Hypothalamus (tissue), 51 donors: ENCODE data around the gene CRYAA.
"Not testable (repeated sequence)": the region's sequence is repeated elsewhere in the genome, so short reads cannot be mapped to it uniquely, and the experiment has no call there.

ENCODE experiments used
- DNase-seq, 51 donors: peaks; one replicate each; lab custom pipeline; 2025; lab: John Stamatoyannopoulos, UW

The CRYAA gene, protein sequence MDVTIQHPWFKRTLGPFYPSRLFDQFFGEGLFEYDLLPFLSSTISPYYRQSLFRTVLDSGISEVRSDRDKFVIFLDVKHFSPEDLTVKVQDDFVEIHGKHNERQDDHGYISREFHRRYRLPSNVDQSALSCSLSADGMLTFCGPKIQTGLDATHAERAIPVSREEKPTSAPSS

DNA sequence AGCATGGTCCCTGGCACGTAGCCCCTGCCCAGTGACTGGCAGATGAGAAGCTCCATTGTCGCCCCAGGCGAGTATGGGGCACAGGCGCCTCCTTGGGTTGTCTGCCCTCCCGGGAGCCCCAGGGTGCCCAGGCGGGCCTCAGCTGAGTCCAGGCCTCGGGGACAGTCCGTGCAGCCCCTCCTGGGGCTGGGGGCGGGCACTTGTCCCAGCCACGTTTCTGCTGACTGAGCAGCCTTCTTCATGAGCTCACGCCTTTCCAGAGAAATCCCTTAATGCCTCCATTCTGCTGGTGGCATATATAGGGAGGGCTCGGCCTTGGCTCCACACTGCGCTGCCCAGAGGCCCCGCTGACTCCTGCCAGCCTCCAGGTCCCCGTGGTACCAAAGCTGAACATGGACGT lies at the start of gene CRYAA:
Gene CRYAA (plus strand): TSS at position 301 of the 400 bp plus-strand sequence. CDS start 92 bp downstream, at position 393.
- DNase-seq: not testable (repeated sequence)

DNA sequence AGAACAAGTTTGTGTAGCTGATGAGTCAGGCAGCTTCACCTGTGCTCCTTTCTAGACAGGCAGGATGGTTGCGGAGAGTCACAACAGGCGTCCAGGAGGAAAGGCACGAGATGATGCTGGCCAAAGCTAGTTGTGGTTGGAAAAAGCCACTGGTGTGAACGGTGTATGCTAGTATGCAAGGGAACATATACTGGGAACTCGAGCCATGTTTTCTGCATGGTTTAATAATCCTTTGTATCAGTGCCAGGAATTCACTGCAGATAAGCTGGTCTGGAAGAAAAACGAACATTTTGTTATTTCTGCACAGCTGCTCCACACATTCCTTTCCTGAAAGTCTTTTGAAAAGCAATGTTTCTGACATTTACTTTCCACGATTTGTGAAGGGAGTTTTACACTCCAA lies 38.7 kb upstream of the CRYAA start:
- DNase-seq: not testable (repeated sequence)

DNA sequence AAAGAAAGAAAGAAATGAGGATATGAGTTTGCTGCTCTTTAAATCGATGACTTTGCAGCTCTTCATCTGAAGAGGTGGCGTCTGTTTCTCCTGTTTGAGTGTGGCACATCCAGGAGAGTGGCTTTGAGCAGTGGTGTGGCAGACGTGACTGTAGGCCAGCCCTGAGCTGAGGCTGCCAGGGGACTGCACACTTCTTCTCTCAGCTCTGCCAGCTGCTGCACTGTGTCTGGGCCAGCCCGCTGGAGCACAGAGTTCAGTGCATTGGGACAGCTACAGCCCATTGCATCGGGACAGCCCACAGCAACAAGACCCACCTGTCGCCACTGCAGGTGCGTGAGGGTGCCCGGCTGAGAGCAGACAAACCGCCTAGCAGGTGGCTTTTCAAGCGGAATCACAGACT lies 34.3 kb upstream of the CRYAA start:
- DNase-seq: not testable (repeated sequence)

DNA sequence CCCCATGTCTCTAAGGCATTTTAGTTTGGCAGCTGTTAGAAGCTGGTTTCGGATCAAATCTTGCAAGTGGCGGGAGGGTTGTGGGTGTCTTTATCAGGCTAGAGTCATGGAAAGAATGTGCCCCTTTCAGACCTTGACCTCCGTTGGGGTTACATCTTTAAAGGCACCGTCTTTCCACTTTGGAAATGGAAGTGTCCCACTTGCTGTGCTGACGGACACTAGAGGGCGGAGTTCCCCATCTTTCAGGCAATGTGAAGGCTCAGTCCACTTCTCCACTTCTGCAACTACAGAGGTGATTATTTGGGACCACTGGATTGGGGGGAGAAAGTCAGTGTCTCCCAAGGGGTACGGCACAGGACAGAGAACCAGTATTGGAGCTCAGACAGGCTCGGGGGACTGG lies 29.9 kb upstream of the CRYAA start:
- not testable (repeated sequence) for DNase-seq

DNA sequence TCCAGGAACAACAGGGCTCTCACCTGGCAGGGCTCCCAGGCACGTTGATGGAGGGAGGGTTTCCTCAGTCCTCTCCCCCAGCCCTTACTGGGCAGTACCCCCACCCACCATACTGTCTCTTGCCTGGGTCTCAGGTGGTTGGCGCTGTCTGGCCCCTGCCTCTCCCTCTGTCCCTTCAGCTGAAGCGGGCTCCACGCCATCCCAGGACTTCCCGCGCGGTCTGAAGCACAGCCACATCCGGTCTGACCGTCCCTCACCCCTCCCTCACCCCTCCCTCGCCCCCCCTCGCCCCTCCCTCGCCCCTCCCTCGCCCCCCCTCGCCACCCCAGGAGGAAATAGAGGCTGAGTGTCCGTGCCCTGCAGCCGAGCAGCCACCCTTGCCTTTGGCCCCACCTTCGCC lies 27.4 kb upstream of the CRYAA start:
- DNase-seq: not testable (repeated sequence)

DNA sequence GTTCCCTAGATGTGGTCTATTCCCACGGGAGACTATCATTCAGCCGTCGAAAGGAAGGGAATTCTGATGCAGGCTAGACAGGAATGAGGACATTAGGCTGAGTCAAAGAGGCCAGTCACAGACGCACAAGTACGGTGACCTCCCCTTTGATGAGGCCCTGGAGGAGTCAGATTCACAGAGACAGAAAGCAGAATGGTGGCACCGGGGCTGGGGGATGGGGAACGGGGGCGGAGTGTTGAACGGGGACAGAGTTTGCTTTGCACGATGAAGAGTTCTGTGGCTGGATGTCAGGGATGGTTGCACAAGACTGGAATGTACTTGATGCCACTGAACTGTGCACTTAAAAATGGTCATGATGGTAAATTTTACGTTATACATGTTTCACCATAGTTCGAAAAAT lies 22.2 kb upstream of the CRYAA start:
- not testable (repeated sequence) for DNase-seq

DNA sequence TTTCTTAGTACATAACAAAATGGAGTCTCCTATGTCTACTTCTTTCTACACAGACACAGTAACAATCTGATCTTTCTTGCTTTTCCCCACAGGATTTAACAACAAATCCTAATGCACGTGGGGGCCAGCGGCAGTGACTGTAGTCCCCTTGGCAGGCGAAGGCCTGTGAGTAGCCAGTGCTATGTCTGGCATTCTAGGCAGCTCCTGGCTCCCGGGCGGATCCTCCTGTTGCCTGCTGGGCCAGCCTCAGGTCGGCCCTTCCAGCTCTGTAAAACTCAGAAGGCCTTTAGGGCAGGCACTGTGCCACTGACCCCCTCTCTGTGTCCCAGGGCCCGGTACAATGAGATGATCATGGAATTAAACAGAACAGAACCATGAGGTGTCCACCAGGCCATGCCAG lies 20.8 kb upstream of the CRYAA start:
- DNase-seq: not testable (repeated sequence)

DNA sequence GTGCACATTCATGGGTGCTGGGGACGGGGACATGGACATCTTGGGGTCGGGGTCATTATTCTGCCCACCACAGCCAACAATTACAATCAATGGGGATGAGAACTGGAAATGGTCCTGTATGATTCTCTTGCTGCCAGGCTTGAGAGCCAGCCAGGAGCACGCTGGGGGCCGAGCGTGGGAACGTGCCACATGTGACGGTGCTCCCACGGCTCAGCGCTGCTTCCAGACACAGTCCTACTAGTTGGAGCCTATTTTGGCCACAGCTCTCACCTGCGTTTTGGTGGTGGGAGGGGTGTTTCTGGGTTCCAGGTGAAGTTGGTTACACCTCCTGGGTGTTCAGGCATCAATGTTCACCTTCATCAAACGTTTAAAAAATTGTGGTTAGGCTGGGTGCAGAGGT lies 19.5 kb upstream of the CRYAA start:
- DNase-seq: not testable (repeated sequence)

DNA sequence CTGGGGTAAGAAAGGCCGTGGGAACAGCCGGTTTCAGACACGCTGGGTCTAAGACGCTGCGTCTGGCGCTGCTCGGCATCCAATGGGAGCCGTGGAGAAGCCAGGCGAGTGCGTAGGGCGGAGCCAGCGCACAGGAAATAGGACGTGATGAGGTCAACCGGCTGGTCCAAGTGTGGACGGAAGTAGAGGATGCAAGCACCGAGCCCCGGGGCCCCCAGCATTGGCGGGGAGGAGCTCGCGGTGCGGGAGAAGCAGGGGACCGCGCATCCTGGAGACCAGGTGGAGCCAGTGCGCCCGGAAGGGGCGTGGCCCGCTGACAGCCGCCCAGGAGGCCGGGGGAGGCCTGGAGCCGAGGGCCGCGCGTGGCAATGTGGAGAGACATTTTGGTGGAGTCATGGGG lies 15.2 kb upstream of the CRYAA start:
- not testable (repeated sequence) for DNase-seq

DNA sequence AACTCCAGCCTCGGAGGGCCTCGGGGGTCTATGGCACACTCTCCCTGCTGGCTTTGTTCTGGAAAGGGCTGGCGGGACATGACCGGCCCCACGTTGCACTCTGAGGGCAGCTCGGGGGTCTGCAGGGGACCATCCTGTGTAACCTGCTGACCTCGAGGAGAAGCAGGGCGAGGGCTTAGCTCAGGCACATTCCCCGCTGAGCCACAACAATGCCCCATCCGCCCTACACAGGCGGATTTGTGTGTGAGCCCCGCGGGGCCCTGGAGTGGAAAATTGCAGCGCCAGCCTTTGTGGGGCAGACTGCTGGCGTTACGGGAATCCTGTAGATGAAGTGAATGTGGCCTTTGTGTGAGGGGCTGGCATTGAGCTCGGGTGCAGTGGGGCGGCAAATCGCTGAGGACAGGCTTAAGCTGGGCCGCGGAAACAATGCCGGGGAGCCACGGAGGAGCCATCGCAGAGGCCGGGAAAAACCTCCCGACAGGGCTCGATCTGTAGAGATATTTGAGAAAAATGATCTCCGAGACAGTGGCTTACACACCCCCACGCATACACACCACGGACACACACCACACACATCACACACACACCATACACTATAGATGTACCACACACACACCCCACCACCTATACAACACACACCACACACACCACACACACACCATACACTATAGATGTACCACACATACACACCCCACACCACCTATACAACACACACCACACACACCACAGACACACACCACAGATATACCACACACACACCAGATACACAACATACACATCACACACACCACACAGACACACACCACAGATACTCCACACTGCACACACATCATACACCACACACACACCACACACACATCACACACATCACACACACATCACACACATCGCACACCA lies 9.3 kb upstream of the CRYAA start:
- DNase-seq: not testable (repeated sequence)

DNA sequence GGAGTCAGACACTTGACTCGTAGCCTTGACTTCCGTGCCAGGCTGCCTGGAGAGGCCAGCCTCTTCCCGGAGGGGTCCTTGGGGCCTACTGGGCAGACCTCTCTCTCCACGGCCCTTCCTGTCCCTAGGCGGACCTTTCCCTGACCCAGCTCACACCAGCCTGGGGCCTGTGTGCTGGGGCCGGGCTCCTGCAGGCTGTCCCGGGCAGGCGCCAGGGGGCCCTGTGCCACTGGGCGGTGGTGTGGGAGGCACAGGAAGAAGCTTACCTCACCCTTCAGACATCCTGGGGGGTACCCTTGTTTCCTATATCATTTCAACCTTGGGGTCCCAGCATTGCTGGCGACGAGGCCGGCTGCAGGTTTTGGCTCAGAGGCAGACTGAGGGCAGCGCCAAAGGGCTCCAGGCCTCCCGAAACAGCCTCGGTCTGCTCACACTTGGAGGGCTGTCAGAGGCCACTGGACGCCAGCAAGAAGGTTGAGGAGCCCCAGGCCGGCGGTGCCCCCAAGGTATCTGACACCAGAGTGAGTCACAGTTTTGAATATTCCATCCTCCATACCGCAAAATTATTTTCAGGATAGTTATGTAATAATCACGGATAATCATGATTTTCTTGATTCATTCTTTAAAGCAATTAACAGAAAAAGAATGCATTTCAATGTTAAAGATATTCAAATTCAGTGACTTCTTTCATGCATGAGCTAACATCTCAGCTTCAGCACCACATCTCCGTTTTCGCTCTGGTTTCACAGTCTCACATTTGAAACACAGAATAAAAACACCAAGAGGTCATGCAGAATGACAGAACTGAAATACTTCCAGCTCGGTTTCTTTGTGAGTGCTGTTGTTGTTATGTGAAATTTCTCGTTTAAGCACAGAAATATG lies 6.7 kb upstream of the CRYAA start:
- DNase-seq: not testable (repeated sequence)

DNA sequence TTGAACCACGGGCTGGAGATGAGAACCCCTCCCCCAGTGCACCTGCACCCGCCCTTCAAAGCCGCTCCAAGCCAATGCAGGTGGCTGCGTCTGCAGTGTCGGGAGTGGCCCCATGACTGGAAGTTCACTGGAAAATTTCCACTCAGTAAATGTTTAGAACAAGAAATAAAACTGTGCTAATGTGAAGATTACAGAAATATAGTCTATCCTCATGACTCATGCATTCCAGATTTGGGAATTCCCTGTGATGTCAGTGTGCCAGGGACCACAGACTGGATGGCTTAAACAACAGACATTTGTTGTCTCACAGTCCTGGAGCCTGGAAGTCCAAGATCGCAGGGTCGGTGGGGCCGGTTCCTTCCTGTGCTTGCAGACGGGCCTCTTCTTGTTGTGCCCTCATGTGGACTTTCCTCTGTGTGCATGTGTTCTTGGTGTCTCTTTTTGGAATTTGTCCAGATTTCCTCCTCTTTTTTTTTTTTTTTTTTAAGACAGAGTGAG lies 6.1 kb upstream of the CRYAA start:
- DNase-seq: not testable (repeated sequence)

DNA sequence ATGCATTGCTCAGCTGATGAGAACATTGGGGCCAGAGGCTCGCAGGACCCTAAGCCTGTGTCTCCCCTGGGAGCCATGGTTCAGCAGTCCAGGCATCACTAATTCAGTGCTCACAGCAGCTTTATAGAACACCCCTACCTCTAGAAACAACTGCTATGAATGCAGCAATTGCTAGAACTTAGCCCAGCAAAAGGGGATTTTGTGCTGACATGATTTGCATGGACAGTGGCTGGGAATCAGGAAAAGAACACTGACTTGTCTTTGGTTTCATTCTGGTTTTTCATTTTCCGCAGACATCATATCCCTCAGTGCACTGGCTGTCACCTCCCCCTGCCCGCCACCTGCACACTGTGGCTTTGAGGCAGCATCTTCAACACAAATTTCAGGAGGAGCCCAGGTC lies 4.0 kb upstream of the CRYAA start:
- not testable (repeated sequence) for DNase-seq

DNA sequence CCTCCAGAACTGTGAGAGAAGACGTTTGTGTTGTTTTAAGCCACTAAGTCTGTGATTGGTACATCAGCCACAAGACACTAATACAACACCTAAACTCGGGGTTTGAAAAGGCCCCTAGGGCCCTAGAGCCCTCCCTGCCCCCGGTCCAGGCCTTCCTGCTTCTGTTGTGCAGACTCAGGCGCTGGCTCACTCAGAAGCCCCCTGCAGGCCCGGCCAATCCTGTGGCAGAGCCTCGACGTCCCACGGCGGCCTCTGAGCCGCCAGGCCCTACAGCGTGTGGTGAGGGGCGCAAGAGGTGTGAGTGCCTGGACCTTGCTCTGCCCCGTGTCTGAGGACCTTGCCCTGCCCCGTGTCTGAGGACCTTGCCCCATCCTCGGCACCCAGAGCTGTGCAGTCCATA lies 3.1 kb upstream of the CRYAA start:
- not testable (repeated sequence) for DNase-seq

DNA sequence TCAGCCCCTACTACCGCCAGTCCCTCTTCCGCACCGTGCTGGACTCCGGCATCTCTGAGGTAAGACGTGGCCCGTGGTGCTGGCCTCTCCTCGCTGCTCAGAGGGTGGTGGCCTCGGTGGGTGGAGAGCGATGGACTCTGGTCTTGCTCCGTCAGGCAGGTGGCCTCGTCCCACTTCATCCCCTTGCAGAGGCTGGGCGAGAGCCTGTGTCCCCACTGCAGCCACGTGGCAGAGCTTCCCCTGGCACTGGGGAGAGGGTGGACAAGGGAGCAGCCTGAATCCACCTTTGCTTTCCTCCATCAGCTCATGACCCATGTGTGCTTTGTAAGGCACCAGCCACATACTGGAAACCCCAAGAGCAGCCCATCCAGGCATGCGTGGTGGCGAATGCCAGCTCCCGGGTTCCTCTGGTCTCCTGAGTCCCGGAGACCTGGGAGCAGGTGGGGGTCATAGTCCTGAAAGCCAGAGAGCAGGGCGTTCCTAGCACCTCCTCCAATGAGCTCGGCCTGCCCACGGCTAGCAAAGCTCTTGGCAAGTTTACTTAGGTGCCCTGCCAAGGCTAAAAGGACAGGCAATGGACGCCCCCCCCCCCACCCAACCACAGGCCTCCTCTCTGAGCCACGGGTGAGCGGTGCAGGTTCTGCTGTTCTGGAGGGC lies 550 bp downstream of the CRYAA start:
- not testable (repeated sequence) for DNase-seq

DNA sequence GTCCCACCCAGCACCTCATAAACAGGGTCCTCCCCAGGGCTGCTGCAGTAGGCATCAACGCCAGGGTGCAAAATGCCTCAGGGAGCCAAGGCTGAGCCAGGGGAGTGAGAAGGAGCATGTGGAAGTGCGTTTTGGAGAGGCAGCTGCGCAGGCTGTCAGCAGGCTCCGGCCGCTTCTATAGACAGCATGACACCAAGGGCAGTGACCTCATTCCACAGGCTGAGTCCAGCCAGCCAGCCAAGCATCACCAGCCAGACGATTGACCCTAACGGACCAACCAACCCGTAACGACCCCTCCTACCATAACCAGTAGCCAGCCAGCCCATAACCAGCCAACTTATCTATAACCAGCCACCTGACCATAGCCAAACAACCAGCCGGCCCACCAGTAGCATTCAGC lies 1.1 kb downstream of the CRYAA start:
- DNase-seq: not testable (repeated sequence)

DNA sequence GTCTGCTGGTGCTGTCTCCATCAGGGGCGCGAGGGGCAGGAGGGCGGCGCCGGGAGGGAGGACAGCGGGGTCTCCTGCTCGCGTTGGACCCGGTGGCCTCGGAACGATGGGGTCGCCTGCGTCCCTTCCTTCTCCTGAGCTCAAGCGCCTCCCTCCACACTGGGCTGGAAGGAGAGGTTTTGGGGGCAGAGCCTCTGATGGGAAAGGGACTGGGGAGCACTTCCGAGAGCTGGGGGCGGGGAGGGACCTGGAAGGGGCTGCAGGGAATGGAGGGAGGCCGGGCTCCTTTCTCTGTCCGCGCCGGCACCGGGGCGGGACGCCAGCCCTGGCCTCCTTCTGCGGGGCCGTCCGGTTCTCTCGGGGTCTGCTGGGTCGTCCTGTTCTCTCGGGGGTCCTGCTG lies 4.0 kb downstream of the CRYAA start:
- DNase-seq: not testable (repeated sequence)

DNA sequence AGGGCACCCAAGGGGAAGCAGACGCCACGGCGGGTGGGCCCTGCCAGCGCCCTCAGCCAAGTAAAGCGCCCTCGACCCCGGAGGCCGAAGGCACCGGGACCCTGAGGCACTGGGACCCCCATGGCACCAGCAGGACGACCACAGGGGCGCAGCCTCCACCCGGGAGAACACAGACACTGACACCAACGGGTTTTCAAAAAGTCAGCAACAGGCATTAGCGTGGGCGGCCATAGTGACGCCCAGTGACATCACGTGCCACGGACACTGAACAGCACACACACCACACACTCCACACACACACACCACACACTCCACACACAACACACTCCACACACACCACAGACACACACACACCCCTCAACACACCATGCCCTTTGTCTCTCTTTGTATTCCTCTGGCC lies 4.6 kb downstream of the CRYAA start:
- DNase-seq: not testable (repeated sequence)

DNA sequence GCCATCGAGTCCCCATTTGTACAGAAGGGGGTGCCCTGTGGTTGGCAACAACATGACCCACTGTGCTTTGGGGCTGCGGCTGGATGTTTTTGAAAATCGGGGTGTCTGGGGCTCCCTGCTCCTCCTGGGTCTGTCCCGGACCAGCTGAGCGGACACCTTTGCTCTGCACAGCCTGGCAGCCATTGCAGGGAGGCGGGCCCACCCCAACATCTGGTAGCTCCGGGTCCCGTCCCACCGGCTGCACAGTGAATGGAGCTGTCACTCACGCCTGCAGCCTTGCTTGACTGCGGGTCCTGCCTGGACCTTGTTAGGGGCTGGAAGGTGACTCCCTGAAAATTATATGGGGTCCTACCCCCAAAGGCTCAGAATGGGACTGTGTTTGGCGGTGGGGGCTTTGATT lies 5.1 kb downstream of the CRYAA start:
- DNase-seq: not testable (repeated sequence)

DNA sequence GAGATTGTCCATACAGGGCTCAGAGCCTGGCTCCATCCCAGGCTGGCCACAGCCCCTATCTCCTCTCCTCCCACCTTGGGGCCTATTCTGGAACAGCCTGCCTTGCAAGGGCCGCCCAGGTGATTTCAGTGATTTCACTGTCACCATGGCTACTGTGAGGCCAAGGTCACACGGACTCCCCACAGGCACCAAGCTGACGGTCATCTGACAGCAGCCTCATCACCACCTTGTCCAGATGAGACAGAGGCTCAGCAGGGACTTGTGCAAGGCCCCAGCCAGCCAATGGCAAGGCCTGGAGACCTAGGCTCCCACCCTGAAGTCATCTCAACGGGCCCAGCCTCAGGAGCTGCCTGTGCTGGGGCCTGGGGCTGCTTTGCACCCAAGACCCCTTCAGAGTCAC lies 6.2 kb downstream of the CRYAA start:
- DNase-seq: not testable (repeated sequence)
